ENCODE data around the gene TCOF1. TPM values are rescaled to one million over a fixed set of nuclear protein-coding genes. Genes with fewer than 3 reads are reported as not detected.

Gene TCOF1
- total and polyA plus RNA-seq, 8 donors, result 21.8 to 42.6 (median 31.1) TPM

DNA sequence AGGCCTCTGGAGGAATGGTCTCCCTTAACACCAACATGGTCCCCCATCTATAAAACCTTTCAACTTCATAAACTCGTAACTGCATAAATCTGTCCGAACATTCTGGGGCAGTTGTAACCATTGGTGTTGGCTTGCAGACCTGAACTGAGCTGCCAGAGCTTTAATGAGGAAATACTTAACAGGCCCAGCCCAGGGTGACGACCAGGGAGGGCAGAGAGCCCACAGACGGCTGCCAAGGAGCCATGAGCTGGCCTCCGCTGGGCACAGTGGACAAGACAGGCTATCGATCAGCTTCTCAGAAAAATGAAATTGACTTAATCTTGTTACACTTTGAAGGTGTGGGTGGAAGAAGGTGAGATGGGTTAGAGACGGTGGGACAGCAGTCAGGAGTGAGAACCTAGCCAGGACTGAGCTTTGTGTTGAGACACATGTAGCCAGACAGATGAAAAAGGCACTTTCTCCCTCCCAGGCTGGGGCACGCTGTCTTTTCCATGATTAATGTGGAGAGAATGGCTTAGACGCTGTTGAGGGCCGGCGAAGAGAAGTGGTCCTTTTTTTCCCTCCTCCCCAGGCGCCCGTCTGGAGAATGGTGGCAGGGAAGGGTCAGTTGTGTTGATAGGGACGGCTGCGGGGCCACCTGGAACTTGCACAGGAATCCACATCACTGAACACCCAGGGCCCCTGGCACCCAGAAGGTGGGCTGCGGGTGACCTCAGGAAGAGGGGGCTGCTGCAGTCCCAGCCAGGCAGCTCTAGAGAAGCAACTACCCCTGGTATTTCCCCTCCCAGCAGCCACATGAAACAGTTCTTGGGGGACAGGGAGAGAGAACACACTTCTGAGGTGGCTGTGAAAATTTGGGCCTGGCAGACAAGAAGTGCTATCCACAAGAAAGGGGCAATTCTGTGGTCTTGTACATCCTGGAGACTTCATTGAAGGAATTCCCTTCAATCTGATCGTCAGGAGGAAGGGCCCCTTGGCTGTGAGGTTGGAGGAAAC lies 27.3 kb upstream of the TCOF1 start:
- no peak for DNase-seq
- Histone ChIP-seq H3K27ac (no peak overlapping the region), H3K9me3 (no peaks in the 10 kb centered on the region), H3K4me1 (no peaks in the 10 kb centered on the region), H3K4me3 (no peak overlapping the region), H3K27me3 (no peaks in the 10 kb centered on the region), H3K36me3 (no peaks in the 10 kb centered on the region)
- TF ChIP-seq, protein P1, sequence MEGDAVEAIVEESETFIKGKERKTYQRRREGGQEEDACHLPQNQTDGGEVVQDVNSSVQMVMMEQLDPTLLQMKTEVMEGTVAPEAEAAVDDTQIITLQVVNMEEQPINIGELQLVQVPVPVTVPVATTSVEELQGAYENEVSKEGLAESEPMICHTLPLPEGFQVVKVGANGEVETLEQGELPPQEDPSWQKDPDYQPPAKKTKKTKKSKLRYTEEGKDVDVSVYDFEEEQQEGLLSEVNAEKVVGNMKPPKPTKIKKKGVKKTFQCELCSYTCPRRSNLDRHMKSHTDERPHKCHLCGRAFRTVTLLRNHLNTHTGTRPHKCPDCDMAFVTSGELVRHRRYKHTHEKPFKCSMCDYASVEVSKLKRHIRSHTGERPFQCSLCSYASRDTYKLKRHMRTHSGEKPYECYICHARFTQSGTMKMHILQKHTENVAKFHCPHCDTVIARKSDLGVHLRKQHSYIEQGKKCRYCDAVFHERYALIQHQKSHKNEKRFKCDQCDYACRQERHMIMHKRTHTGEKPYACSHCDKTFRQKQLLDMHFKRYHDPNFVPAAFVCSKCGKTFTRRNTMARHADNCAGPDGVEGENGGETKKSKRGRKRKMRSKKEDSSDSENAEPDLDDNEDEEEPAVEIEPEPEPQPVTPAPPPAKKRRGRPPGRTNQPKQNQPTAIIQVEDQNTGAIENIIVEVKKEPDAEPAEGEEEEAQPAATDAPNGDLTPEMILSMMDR (IDR thresholded peaks at IDR 0.05), result no peak
- no peak for ATAC-seq
- intact Hi-C loops (cut with DNase I), result no loop called here

DNA sequence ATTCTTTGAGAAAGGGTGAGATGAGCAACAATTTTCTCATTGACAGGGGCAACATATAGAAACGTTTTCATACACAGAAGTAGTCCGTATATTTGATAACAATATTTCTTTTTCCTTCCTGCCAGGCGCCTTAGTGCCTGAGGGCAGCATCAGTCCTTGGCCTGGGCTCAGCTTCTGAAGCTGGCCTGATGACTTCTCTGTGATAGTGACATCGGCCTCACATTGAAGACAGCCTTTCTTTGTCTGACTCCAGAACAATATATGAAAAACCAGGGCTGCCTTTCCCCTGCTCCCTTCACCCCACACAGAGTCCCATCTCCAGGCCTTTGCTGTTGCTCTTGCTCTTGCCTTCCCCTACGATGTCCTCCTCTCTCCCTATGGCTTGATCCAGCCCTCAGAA lies 24.1 kb upstream of the TCOF1 start:
- no peaks in the 10 kb centered on the region for H3K36me3 ChIP-seq
- H3K27ac ChIP-seq, result no peak overlapping the region
- no peaks in the 10 kb centered on the region for H3K9me3 ChIP-seq
- H3K4me3 ChIP-seq, result no peak overlapping the region
- DNase-seq (no peak), ATAC-seq (no peak)
- no peaks in the 10 kb centered on the region for H3K4me1 ChIP-seq
- TF ChIP-seq, protein P1 (IDR thresholded peaks at IDR 0.05), result no peak
- intact Hi-C loops (cut with DNase I), result no loop called here
- H3K27me3 ChIP-seq, result no peaks in the 10 kb centered on the region

DNA sequence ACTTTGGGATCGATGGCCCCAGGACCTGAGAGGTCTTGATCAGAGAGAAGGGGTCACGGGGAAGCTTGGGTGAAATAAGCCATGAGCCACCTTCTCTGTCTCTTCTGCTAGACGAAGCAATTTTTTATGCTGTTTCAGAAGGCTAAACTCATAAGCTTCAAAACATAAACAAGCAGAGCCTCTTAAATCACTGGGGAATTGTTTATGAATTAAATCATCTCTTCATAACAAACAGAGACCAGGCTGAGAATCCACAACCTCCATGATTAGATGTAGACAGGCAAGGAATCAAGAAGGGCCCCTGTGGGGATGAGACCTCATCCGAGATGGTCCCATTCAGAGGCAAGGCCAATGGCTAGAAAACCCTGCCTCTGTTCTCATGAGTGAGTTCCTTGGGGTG lies 21.7 kb upstream of the TCOF1 start:
- no peak for ATAC-seq
- H3K27me3 ChIP-seq, result no peaks in the 10 kb centered on the region
- H3K36me3 ChIP-seq, result no peaks in the 10 kb centered on the region
- no peaks in the 10 kb centered on the region for H3K4me1 ChIP-seq
- H3K4me3 ChIP-seq, result no peak overlapping the region
- no peaks in the 10 kb centered on the region for H3K9me3 ChIP-seq
- intact Hi-C loops (cut with DNase I), result no loop called here
- TF ChIP-seq, protein P1 (IDR thresholded peaks at IDR 0.05), result no peak
- no peak overlapping the region for H3K27ac ChIP-seq
- no peak for DNase-seq

GRCh38 chr5:150338546-150338945 lies 19.0 kb upstream of the TCOF1 start:
- Histone ChIP-seq H3K9me3 (no peaks in the 10 kb centered on the region), H3K27me3 (no peaks in the 10 kb centered on the region), H3K27ac (no peak overlapping the region), H3K36me3 (no peaks in the 10 kb centered on the region), H3K4me3 (no peak overlapping the region), H3K4me1 (no peaks in the 10 kb centered on the region)
- ATAC-seq (no peak), DNase-seq (no peak)
- TF ChIP-seq, protein P1 (IDR thresholded peaks at IDR 0.05), result no peak
- intact Hi-C loops (cut with DNase I), result no loop called here

- DNase-seq (no peak), ATAC-seq (no peak)
- no peaks in the 10 kb centered on the region for H3K4me1 ChIP-seq
- H3K9me3 ChIP-seq, result no peaks in the 10 kb centered on the region
- TF ChIP-seq, protein P1 (IDR thresholded peaks at IDR 0.05), result no peak
- intact Hi-C loops (cut with DNase I), result no loop called here
- H3K36me3 ChIP-seq, result no peaks in the 10 kb centered on the region
- no peak overlapping the region for H3K4me3 ChIP-seq
- no peaks in the 10 kb centered on the region for H3K27me3 ChIP-seq
- H3K27ac ChIP-seq, result no peak overlapping the region
These were observed 18.3 kb upstream of the TCOF1 start for GRCh38 chr5:150339165-150339564.
